Pancreas (tissue), 10 donors: ENCODE data around the gene CDK5. TPM values are rescaled to one million over a fixed set of nuclear protein-coding genes. Genes with fewer than 3 reads are reported as not detected.

ENCODE experiments used
- ATAC-seq, 4 donors: fragments of 200-7000 bp; cut with Tn5 transposase; one replicate each; pipeline versions ENCODE4 v1.8.0 to v1.9.1; 2020; ENCODE audit warnings: mild to moderate bottlenecking in 4 of 4, moderate library complexity in 4 of 4
- DNase-seq, 6 donors: peaks; one replicate each; pipeline ENCODE4 v3.0.0-alpha.2; 2020
- FAIRE-seq: peaks from 2 replicates; lab custom pipeline; 2012; peaks lifted over from hg19 to GRCh38; lab: Jason Lieb, UNC
- H3K27ac ChIP-seq, 4 donors: fragments of 200-600 bp; sonication (generic); 1 replicate in 3 of 4; 2 replicates in 1 of 4; pipeline versions ENCODE4 v1.5.0 to v1.8.0; 2020
- H3K27me3 ChIP-seq, 4 donors: fragments of 200-600 bp; one replicate each; pipeline ENCODE4 v1.8.0; 2021
- H3K36me3 ChIP-seq, 3 donors: fragments of 200-600 bp; sonication (generic) in 1 of 3; one replicate each; pipeline versions ENCODE4 v1.5.0 to v1.8.0; 2020 to 2021
- H3K4me1 ChIP-seq, 3 donors: fragments of 200-600 bp; one replicate each; pipeline ENCODE4 v1.8.0; 2021
- H3K4me3 ChIP-seq, 4 donors: fragments of 200-600 bp; sonication (generic) in 2 of 4; one replicate each; pipeline versions ENCODE4 v1.5.0 to v1.8.0; 2020 to 2021
- H3K9me3 ChIP-seq, 4 donors: fragments of 200-600 bp; one replicate each; pipeline ENCODE4 v1.8.0; 2021
- CTCF ChIP-seq, 4 donors: fragments of 200-600 bp; sonication (generic) in 3 of 4; IDR thresholded peaks; one replicate each; pipeline versions ENCODE4 v1.5.0 to v1.8.0; 2021; ENCODE audit warnings: antibody characterized with exemption in 4 of 4
- WGBS, 2 donors: extraction: QIAGEN DNeasy Blood & Tissue Kit; methylation state at CpG; one replicate each; pipeline ENCODE4 v1.1.7; 2013; 5-methylcytosine and 5-hydroxymethylcytosine counted together
- intact Hi-C, 3 donors: fragments of 100-400 bp; cut with DNase I; formaldehyde crosslinking; loops; one replicate each; pipeline versions ENCODE4 v1.11.1 to v1.14.2; 2022
- polyA plus RNA-seq, 2 donors: library from polyadenylated mRNA; stranded (reverse); fragments of 200-250 nt; gene quantifications; one replicate each; pipeline ENCODE4 v1.2.3, GENCODE V29; 2013
- total RNA-seq, 6 donors: library from RNA; stranded (reverse); fragmentation: NEBNext Ultra II Directional in 4 of 6; extraction: Animal tissue kit (Norgen Biotek cat#: 25700) in 4 of 6; gene quantifications; one replicate each; pipeline versions ENCODE4 v1.2.1 to v1.2.4, GENCODE V29; 2021 to 2023
- donor health status: healthy with polysubstance abuse.
- donor health status: DM: no; HTN: no; CAD: no; lungs with moderate emphysema.
- donor health status: DM: no; HTN: no; CAD: no.
- donor health status: control.
- donor health status: control.
- donor health status: Bipolar disorder and iron deficiency.
- donor health status: DM: yes; HTN: yes; CAD: no.
- donor health status: DM: no; HTN: no; CAD: no.
- donor health status: DM: no; HTN: no; CAD: no.
- donor health status: DM: yes; HTN: yes; CAD: no.

Gene CDK5
- total and polyA plus RNA-seq, 8 donors = 3.7 to 7.8 (median 4.8) TPM

- Histone ChIP-seq H3K27me3 (no peaks in the 10 kb centered on the region), H3K4me1 (no peaks in the 10 kb centered on the region), H3K36me3 (no peaks in the 10 kb centered on the region), H3K27ac (no peak overlapping the region), H3K4me3 (no peak overlapping the region), H3K9me3 (no peaks in the 10 kb centered on the region)
- WGBS, 2 donors = 89% methylated on average over 24 of the region's 24 CpGs
- DNase-seq (peak in 2 of 6 donors; percentile 45 to 51), ATAC-seq (no peak), FAIRE-seq (no peak)
- TF ChIP-seq CTCF (IDR thresholded peaks at IDR 0.05) = no peak
- intact Hi-C loops = no loop called here
Measured at GRCh38 chr7:151101621-151102396, 44.1 kb upstream of the CDK5 start.

GRCh38 chr7:151100921-151101320 lies 43.2 kb upstream of the CDK5 start:
- TF ChIP-seq CTCF (IDR thresholded peaks at IDR 0.05) = no peak
- H3K4me1 ChIP-seq = no peaks in the 10 kb centered on the region
- H3K9me3 ChIP-seq = no peaks in the 10 kb centered on the region
- no peaks in the 10 kb centered on the region for H3K27me3 ChIP-seq
- no peaks in the 10 kb centered on the region for H3K36me3 ChIP-seq
- intact Hi-C loops = no loop called here
- peak in 2 of 6 donors; percentile 51 to 59 for DNase-seq
- H3K4me3 ChIP-seq = no peak overlapping the region
- no peak for ATAC-seq
- no peak for FAIRE-seq
- WGBS, 2 donors = 87 to 93% methylated on average over 10 of the region's 10 CpGs
- no peak overlapping the region for H3K27ac ChIP-seq

GRCh38 chr7:151099486-151100211 lies 42.0 kb upstream of the CDK5 start:
- Histone ChIP-seq H3K4me1 (no peaks in the 10 kb centered on the region), H3K36me3 (no peaks in the 10 kb centered on the region), H3K4me3 (no peak overlapping the region), H3K27me3 (no peaks in the 10 kb centered on the region), H3K9me3 (no peaks in the 10 kb centered on the region), H3K27ac (no peak overlapping the region)
- DNase-seq (peak in 2 of 6 donors; percentile 27 to 43), FAIRE-seq (no peak), ATAC-seq (peak in 1 of 4 donors; percentile 13)
- intact Hi-C loops = no loop called here
- 73 to 77% methylated on average over 20 of the region's 20 CpGs for WGBS, 2 donors
- TF ChIP-seq CTCF (IDR thresholded peaks at IDR 0.05) = no peak

- DNase-seq (peak in 1 of 6 donors; percentile 38), FAIRE-seq (no peak), ATAC-seq (peak in 1 of 4 donors; percentile 8)
- intact Hi-C loops = no loop called here
- Histone ChIP-seq H3K4me3 (no peak overlapping the region), H3K27me3 (no peaks in the 10 kb centered on the region), H3K27ac (no peak overlapping the region), H3K4me1 (peaks cover 0 to 5% (median 0%) of the 10 kb centered on the region in 3 donors), H3K9me3 (no peaks in the 10 kb centered on the region), H3K36me3 (no peaks in the 10 kb centered on the region)
- WGBS, 2 donors = 82 to 86% methylated on average over 17 of the region's 17 CpGs
- no peak for TF ChIP-seq CTCF (IDR thresholded peaks at IDR 0.05)
Measured at GRCh38 chr7:151095828-151096475, 38.3 kb upstream of the CDK5 start.
